NCI-H1417 treated with DMSO at 0.1 percent for 48 hours (cell line): ENCODE results near the gene OR2H1.

Experiments used
- DNase-seq: peaks from one replicate; lab custom pipeline; 2025; lab: John Stamatoyannopoulos, UW

The OR2H1 gene

DNA sequence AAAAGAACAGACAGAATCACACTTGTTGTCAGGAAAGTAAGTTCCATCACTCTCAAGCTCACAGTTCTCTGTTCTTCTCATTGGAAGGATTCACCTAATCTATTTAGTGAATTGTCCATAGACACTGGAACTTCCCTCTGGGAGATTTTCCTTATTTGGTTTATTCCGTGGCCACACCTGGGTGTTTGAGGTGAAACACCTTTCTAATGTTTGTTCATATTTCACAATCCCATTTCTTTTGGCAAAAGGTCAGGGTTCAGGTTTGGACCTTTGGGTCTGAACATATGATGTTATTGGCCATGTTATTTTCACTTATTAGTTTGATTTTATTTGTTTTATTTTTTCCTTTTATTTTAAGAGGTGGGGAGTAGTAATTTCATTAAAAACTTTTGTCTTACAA lies 26.8 kb downstream of the OR2H1 start:
- no peak for DNase-seq

DNA sequence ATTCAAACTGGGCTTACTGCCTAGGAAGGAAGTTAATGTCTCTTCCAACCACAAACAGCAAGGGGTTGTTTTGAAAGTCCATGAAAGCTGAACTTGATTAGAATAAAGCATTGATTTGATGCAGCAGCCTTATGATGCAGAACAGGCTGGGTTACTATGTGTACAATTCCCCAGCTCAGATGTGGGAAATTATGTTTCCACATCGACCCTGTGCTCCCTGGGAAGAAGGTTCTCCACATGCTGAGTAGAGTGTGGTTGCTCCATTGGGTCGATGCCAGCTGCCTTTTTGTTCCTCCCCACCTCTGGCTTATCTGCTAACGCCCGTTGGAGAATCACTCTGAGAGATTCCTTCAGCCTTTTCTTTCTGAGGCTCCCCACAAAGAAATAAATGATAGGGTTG lies 29.6 kb downstream of the OR2H1 start:
- DNase-seq = no peak

DNA sequence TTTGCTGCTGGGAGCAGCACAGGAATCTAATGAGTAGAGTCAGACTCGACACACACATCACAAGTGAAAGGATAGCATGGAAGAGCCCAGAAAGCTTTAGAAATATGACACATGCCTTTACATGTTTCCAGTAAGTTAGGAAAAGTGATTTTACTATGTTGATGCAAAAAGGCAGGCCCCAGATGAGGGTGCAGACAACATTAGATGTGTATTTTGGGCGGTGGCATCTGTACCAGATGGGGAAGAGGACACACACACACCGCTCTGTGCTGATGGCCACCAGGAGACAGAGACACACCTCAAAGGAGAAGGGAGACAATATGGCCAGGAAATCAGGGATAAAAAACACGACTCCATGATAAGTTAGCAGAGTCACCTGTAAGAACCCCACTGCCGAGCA lies 30.2 kb downstream of the OR2H1 start:
- DNase-seq = no peak

- no peak for DNase-seq
Measured at GRCh38 chr6:29487660-29488059, 30.7 kb downstream of the OR2H1 start, which contains the start of gene MAS1L. TSS of gene MAS1L (minus strand) at chr6:29487956. CDS start at chr6:29487902, 54 bp downstream.

- DNase-seq = no peak
Measured at GRCh38 chr6:29488874-29489273, 31.9 kb downstream of the OR2H1 start.

GRCh38 chr6:29489286-29489685 lies 32.3 kb downstream of the OR2H1 start:
- no peak for DNase-seq

DNA sequence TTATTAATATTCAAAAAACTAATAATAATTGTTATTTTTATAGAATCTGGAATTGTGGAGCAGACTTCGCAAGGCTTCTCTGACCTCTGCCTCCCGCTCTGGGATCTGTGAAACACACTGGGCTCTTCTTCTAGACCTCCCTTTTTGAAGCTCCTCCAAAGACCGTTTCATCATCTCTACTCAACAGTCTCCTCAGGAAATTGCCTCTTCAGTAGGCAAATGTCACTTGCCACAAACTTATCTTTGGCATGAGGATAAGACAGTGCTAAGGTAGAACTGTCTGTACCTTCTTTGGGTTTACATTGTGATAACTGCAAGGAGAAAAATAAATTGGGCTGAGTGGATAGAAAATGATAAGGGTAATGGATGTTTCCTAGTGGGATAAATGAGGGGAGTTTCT lies 33.1 kb downstream of the OR2H1 start:
- DNase-seq = no peak

- DNase-seq = no peak
Measured at GRCh38 chr6:29490552-29490951, 33.6 kb downstream of the OR2H1 start.

GRCh38 chr6:29491574-29491973 lies 34.6 kb downstream of the OR2H1 start:
- no peak for DNase-seq

GRCh38 chr6:29493261-29493660 lies 36.3 kb downstream of the OR2H1 start:
- DNase-seq = no peak

GRCh38 chr6:29494131-29494530 lies 37.2 kb downstream of the OR2H1 start:
- no peak for DNase-seq

DNA sequence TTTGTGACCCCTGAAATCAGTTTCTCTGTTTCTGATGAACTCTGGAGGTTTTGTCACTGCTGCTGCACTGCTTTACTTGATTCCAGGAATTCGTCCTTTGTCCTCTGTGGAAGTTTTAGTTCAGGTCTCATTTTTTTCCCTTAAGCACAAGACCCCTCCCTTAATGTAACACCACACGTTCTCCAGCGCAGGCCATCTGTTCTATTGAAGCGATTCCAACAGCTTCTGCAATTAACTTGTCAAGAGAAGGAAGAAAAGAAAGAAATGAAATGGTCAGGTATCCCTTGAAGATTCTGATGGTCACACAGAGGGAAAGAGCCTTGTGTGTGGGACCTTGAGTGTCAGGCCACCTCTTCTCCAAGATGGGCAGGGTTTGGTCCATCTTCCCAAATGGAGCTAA lies 38.6 kb downstream of the OR2H1 start:
- DNase-seq = no peak

GRCh38 chr6:29496961-29497360 lies 40.0 kb downstream of the OR2H1 start:
- no peak for DNase-seq

DNA sequence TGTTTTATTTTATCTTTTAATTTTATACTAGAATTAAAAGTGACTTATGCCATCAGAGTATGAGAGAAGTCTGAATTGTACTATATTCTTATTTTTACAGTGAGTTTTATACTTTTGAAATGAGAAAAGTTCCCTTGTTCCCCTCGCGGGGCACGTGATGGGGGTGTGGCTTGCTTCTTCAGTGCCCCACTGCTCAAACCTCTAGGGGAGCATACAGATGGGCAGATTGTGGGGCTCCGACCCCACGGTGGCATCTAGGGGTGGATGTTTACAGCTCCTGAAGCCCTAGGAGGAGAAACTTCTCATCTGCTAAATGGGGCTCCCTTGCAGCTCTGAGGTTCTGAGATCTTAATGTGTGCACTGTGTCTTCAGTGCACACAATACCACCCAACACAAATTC lies 42.7 kb downstream of the OR2H1 start:
- no peak for DNase-seq

- no peak for DNase-seq
Measured at GRCh38 chr6:29500594-29500993, 43.6 kb downstream of the OR2H1 start.

DNA sequence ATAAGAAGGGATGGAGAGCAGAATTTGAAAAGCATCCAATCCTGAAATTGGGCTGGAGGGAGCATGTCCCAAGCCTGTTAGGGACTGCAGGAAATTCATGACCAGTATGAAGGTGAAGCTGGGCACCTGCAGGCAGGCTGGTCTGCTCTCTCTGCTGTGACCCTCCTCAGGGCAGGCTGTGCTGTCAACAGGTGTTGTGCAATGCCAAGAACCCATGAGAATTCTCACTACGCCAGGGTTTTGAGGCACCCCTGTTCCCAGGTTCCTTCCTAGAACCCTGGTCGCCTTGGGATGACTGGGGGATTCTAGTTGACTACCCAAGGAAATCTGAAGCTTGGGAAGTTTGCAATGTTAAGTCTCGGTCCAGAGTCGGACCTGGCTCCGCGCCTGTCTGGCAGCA lies 44.2 kb downstream of the OR2H1 start:
- no peak for DNase-seq

GRCh38 chr6:29502181-29502580 lies 45.2 kb downstream of the OR2H1 start:
- DNase-seq = no peak

DNA sequence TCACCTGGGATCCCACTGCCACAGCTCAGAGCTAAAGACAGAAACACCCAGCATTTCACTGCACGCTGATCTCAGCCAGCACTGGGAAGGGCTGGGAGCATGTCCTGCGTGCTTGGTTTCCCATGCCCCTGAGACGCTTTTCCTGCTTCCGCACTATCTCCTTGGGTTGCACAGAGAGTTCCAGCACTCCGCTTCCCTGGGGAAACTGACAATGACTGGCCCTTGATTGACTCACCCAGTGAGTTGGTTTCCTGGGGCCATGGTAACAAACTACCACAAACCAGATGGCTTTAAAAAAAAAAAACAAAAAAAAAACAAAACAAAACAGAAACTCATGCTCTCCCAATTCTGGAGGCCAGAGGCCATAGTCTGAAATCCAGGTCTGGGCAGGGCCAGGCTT lies 45.6 kb downstream of the OR2H1 start:
- no peak for DNase-seq

GRCh38 chr6:29504961-29505360 lies 48.0 kb downstream of the OR2H1 start:
- no peak for DNase-seq

- DNase-seq = no peak
Measured at GRCh38 chr6:29505808-29506207, 48.9 kb downstream of the OR2H1 start.

GRCh38 chr6:29506446-29507067 lies 49.6 kb downstream of the OR2H1 start:
- no peak for DNase-seq

GRCh38 chr6:29507319-29507718 lies 50.4 kb downstream of the OR2H1 start:
- no peak for DNase-seq

GRCh38 chr6:29509239-29509638 lies 52.3 kb downstream of the OR2H1 start:
- DNase-seq = no peak

DNA sequence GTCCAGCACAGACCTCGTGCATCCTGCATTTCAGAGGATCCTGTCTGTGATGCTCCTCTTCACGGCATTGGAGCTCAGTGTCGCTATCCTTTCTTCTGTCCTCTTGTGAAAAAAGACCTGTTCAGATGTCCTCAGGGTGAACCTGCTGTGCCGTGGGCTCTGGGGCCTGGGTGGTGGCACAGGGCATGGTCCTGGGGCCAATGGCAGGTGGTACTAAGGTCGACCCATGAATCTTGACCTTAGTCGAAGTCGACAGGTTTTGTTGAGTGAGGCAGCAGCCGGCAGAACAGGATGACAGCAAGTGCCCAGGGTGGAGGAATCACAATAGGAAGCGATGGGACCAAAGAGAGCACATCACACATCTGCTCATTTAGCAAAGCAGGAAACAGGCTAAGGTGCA lies 52.8 kb downstream of the OR2H1 start:
- no peak for DNase-seq

- DNase-seq = no peak
Measured at GRCh38 chr6:29510202-29510601, 53.2 kb downstream of the OR2H1 start.
